AG10803 (cell line): Measurements from ENCODE around the gene SH2D2A.
A peak's percentile ranks its signal among the peaks of the same experiment; 100 is the strongest.

Source experiments
- DNase-seq: peaks from one replicate; pipeline ENCODE4 v3.0.0; 2010; ENCODE audit warnings: low read depth
- H3K4me3 ChIP-seq: 2 replicates; pipeline ENCODE4 v1.5.1; 2011; ENCODE audit warnings: mild to moderate bottlenecking, low read length, control low read depth
- CTCF ChIP-seq: conservative IDR thresholded peaks from 2 replicates; pipeline ENCODE4 v1.5.1; 2011; ENCODE audit warnings: mild to moderate bottlenecking, low read length, control low read depth, inconsistent platforms

The SH2D2A gene

DNA sequence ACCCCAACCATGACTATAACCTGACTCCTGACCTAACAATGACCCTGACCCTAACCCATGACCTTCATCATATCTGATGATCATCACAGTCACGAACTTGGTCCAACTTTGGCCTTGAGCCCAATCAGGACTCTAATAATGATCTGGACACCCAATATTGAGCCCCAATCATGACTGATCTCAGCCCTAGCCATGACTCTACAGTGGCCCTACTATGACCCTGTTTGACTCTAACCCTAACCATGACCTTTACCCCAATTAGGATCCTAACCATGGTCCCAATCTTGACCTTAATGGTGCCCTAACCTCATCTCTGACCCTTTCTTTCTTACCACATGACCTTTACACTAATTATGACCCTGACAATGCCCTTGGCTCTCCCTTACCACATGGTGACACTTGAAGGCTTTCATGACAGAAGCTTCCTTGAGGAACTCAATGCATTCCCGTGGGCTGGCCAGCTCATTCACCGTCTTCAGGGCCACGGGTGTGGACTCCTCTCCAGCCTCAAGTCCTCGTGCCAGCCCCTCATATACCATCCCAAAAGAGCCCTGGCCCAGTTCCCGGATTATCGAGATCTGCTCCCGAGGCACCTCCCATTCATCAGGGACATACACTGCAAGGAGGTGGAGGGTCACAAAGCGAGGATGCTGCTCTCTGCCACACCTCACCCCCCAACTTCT lies 26.1 kb upstream of the SH2D2A start:
- no peak overlapping the region for H3K4me3 ChIP-seq
- no peak for DNase-seq
- TF ChIP-seq CTCF = no peak

GRCh38 chr1:156841295-156841855 lies 24.7 kb upstream of the SH2D2A start:
- DNase-seq = no peak
- TF ChIP-seq CTCF = no peak
- no peak overlapping the region for H3K4me3 ChIP-seq

DNA sequence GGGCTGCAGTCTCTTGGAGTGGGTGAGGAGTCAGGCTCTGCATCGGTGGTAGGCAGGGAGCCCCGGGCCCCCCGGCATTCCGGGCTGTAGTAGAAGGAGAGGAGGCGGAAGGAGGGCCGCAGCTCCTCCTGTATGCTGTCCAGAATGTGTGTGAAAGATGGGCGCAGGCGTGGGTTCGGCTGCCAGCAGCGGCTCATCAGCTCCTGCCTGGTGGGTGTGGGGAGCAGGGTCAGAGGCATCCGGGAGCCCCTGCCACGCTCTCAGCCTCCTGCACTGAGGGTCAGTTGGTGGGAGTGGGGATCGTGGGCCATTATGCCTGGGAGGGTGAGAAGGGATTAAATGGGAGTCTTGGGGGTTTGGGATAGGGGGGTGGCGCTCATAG lies 24.2 kb upstream of the SH2D2A start:
- TF ChIP-seq CTCF = no peak
- no peak for DNase-seq
- H3K4me3 ChIP-seq = no peak overlapping the region

GRCh38 chr1:156840186-156840897 lies 23.7 kb upstream of the SH2D2A start:
- TF ChIP-seq CTCF = no peak
- no peak for DNase-seq
- H3K4me3 ChIP-seq = no peak overlapping the region

GRCh38 chr1:156839426-156840109 lies 22.9 kb upstream of the SH2D2A start:
- no peak for DNase-seq
- no peak for TF ChIP-seq CTCF
- H3K4me3 ChIP-seq = no peak overlapping the region

DNA sequence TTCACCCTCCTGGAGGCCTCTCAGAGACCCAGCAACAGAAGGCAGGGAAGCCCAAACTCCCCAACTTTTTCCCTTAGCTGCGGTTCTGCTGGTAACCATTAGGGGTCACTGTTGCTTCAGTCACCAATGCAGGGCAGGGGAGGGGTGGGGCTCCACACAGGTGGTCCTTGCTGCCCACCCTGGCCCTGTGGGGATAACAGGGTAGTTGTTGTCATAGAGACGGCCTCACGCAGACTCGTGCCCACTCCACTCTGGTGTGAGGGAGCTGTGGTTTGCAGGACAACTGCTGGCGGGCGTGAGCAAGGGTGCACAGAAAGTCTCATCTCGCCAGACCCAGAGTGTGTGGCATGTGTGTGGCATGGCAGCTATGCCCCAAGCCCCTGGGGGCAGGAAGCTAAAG lies 22.3 kb upstream of the SH2D2A start:
- peak; percentile 86 for TF ChIP-seq CTCF
- H3K4me3 ChIP-seq = no peak overlapping the region
- no peak for DNase-seq
